ENCODE data around the gene BCR. TPM values are rescaled to one million over a fixed set of nuclear protein-coding genes. Genes with fewer than 3 reads are reported as not detected.

The BCR gene
- total and polyA plus RNA-seq, 2 of the 4 experiments (the other 2 are of a cell fraction) = 28.9 to 44.6 TPM

GRCh38 chr22:23250785-23251363 is 70.6 kb downstream of the BCR start:
- Histone ChIP-seq H4K20me1 (ENCODE audit: insufficient read depth, low read length) (peaks cover 33% of the 10 kb centered on the region), H3K36me3 (ENCODE audit: control insufficient read depth, insufficient read depth, low read length) (peaks cover 18% of the 10 kb centered on the region)
- BruUV-seq (replicated peaks) = no TSS peak

More at GRCh38 chr22:23250785-23251363, 70.6 kb downstream of the BCR start:
- Histone ChIP-seq H2AK5ac (ENCODE audit: low read depth, low read length) (no peak overlapping the region), H3K56ac (ENCODE audit: extremely low read depth, insufficient read depth, low read length) (no peak overlapping the region), H3K9me3 (ENCODE audit: control insufficient read depth, insufficient read depth, low read length) (no peaks in the 10 kb centered on the region), H4K8ac (ENCODE audit: low read depth in 2 of 2, low read length in 2 of 2) (no peak overlapping the region), H3K9me1 (ENCODE audit: insufficient read depth, low read length) (peaks cover 34% of the 10 kb centered on the region), H3K18ac (ENCODE audit: low read depth, low read length) (no peak overlapping the region), H3K79me1 (ENCODE audit: low read depth in 1 of 2, low read length in 2 of 2) (peaks cover 20 to 70% of the 10 kb centered on the region in 2 experiments), H2AK9ac (replicated peaks; ENCODE audit: low read depth, low read length, poor library complexity) (no peak overlapping the region), H2BK20ac (ENCODE audit: low read depth, low read length) (no peak overlapping the region), H3K4ac (ENCODE audit: low read depth, low read length) (no peak overlapping the region), H3K23ac (ENCODE audit: low read depth, low read length) (no peak overlapping the region), H4K91ac (ENCODE audit: insufficient read depth, low read depth, low read length) (no peak overlapping the region), H3K4me3 (ENCODE audit: insufficient read depth, low read depth, low read length) (no peak overlapping the region), H3K27ac (ENCODE audit: insufficient read depth, low read length) (no peak overlapping the region), H2AFZ (replicated peaks; ENCODE audit: low read length, poor library complexity) (no peak overlapping the region), H4K5ac (ENCODE audit: low read depth, low read length) (no peak overlapping the region), H2BK120ac (ENCODE audit: low read depth, low read length) (no peak overlapping the region), H3K9ac (ENCODE audit: low read depth, low read length) (no peak overlapping the region), H3K4me1 (ENCODE audit: control insufficient read depth, insufficient read depth, low read length) (peaks cover 6% of the 10 kb centered on the region), H2BK15ac (ENCODE audit: low read depth, low read length) (no peak overlapping the region), H3K27me3 (ENCODE audit: control insufficient read depth, insufficient read depth, low read length) (no peaks in the 10 kb centered on the region), H3K4me2 (ENCODE audit: low read depth, low read length) (no peak overlapping the region), H3K14ac (replicated peaks; ENCODE audit: low read depth, low read length) (no peak overlapping the region), H2BK5ac (ENCODE audit: low read depth, low read length, poor library complexity, severe bottlenecking) (no peak overlapping the region)
- DNase-seq (no peak), ATAC-seq (ENCODE audit: low read depth) (no peak)
- in situ Hi-C loops (cut with MboI; ENCODE audit: low sequenced_read_pairs) = no loop called here
- WGBS, 2 experiments (ENCODE audit: extremely low coverage in 2 of 2, insufficient read length in 1 of 2) = 100% methylated on average over 4 of the region's 14 CpGs; no CpG with 5 or more reads in 1 of the 2 experiments
- ChIA-PET CTCF (interaction anchor here (1.1 kb wide), 1 partner anchor 39 kb away, joined by 3 read pairs; no protein-coding TSS in a partner anchor), POLR2A (ENCODE audit: unreplicated experiment) (no interaction called here)
- dilution Hi-C loops (cut with HindIII; ENCODE audit: low sequenced_read_pairs, unreplicated experiment) = no loop called here
- intact Hi-C loops (cut with micrococcal nuclease) = no loop called here
- no peak for TF ChIP-seq RCOR1 (IDR thresholded peaks at IDR 0.05; ENCODE audit: insufficient replicate concordance, low read length)
- TF ChIP-seq ELK1 (IDR thresholded peaks at IDR 0.05; ENCODE audit: borderline replicate concordance, low read depth, low read length) = no peak
- TF ChIP-seq NFE2L2 (IDR thresholded peaks at IDR 0.05; ENCODE audit: low read depth, low read length) = no peak
- no peak for TF ChIP-seq POLR2A (IDR thresholded peaks at IDR 0.05; ENCODE audit: low read depth, low read length)
- no peak for TF ChIP-seq SMC3 (IDR thresholded peaks at IDR 0.05; ENCODE audit: low read depth, low read length)
- TF ChIP-seq CHD1 (IDR thresholded peaks at IDR 0.05; ENCODE audit: low read depth, low read length) = no peak
- no peak for TF ChIP-seq USF2 (IDR thresholded peaks at IDR 0.05; ENCODE audit: low read depth, low read length)
- TF ChIP-seq RAD21 (IDR thresholded peaks at IDR 0.05; ENCODE audit: low read length) = no peak
- TF ChIP-seq BHLHE40 (IDR thresholded peaks at IDR 0.05; ENCODE audit: low read depth, low read length) = no peak
- no peak for TF ChIP-seq RFX5 (IDR thresholded peaks at IDR 0.05; ENCODE audit: low read depth, low read length)
- no peak for TF ChIP-seq MAFK (IDR thresholded peaks at IDR 0.05; ENCODE audit: low read depth, low read length)
- no peak for TF ChIP-seq FOS (IDR thresholded peaks at IDR 0.05; ENCODE audit: low read depth, low read length)
- TF ChIP-seq CTCF (conservative IDR thresholded peaks at IDR 0.05; ENCODE audit: low read depth, low read length) = no peak
- no peak for TF ChIP-seq MAZ (IDR thresholded peaks at IDR 0.05; ENCODE audit: borderline replicate concordance, low read depth, low read length)
- no peak for TF ChIP-seq MXI1 (IDR thresholded peaks at IDR 0.05; ENCODE audit: borderline replicate concordance, low read depth, low read length)
- TF ChIP-seq CEBPB (IDR thresholded peaks at IDR 0.05; ENCODE audit: low read depth, low read length) = no peak

Measured in IMR-90 (cell line).